ENCODE measurements around the gene GCSAM. TPM values are rescaled to one million over a fixed set of nuclear protein-coding genes. Genes with fewer than 3 reads are reported as not detected.

GCSAM gene
- total and polyA plus RNA-seq, 2 experiments from 2014 or later, result 0.86 TPM; not detected in 1

- Histone ChIP-seq H3F3A (replicated peaks; ENCODE audit: low read depth) (no peaks in the 10 kb centered on the region), H3K27me3 (ENCODE audit: insufficient read depth) (no peaks in the 10 kb centered on the region), H3K79me2 (replicated peaks; ENCODE audit: insufficient read depth) (no peaks in the 10 kb centered on the region), H3K4me1 (ENCODE audit: insufficient read depth) (peaks cover 25% of the 10 kb centered on the region), H3K4me2 (no peak overlapping the region), H3K9me2 (ENCODE audit: insufficient read depth) (no peaks in the 10 kb centered on the region), H3K36me3 (ENCODE audit: insufficient read depth) (no peaks in the 10 kb centered on the region), H4K20me1 (replicated peaks; ENCODE audit: insufficient read depth) (no peaks in the 10 kb centered on the region), H3K27ac (ENCODE audit: low read depth) (no peak overlapping the region), H3K4me3 (no peak overlapping the region), H2AFZ (no peak overlapping the region)
- Mint-ChIP-seq H3K27ac (no peak overlapping the region), H3K27me3 (ENCODE audit: insufficient read depth, low read depth, poor library complexity) (no peaks in the 10 kb centered on the region), H3K9me3 (no peaks in the 10 kb centered on the region), H3K4me1 (peaks cover 43% of the 10 kb centered on the region), H3K4me3 (no peak overlapping the region), H3K36me3 (ENCODE audit: low read depth) (no peaks in the 10 kb centered on the region)
- ATAC-seq (no peak), DNase-seq (ENCODE audit: low spot score) (no peak)
- TF ChIP-seq EZH2phosphoT487 (IDR thresholded peaks at IDR 0.05; ENCODE audit: unreplicated experiment) (no peak), POLR2AphosphoS5 (IDR thresholded peaks at IDR 0.05; ENCODE audit: low read depth) (no peak), ZNF462 (CRISPR knock-in tag; IDR thresholded peaks at IDR 0.05) (no peak), NANOG (IDR thresholded peaks at IDR 0.05; ENCODE audit: borderline replicate concordance) (no peak), EZH2 (IDR thresholded peaks at IDR 0.05; ENCODE audit: low read depth, unreplicated experiment) (no peak), CREB1 (CRISPR knock-in tag; IDR thresholded peaks at IDR 0.05; ENCODE audit: low read depth) (no peak), REST (IDR thresholded peaks at IDR 0.05; ENCODE audit: unreplicated experiment) (no peak), ZNF331 (CRISPR knock-in tag; IDR thresholded peaks at IDR 0.05; ENCODE audit: low read depth) (no peak), ETS1 (IDR thresholded peaks at IDR 0.05) (no peak), ZNF114 (CRISPR knock-in tag; IDR thresholded peaks at IDR 0.05) (no peak), CTCF (conservative IDR thresholded peaks at IDR 0.05; ENCODE audit: low read depth in 2 of 2) (no peak), STAT1 (IDR thresholded peaks at IDR 0.05; ENCODE audit: unreplicated experiment) (no peak), JUNB (IDR thresholded peaks at IDR 0.05; ENCODE audit: unreplicated experiment) (no peak)
Observed at GRCh38 chr3:112132554-112132953, 494 bp downstream of the GCSAM start.

Data from GM23338 (cell line).